GM12872 (cell line): ENCODE measurements around the gene MRPL1.

Experiments used
- TF ChIP-seq, protein P1 (sequence below): IDR thresholded peaks from 3 replicates; pipeline ENCODE4 v1.5.1; 2011; ENCODE audit warnings: low read depth, mild to moderate bottlenecking, low read length, moderate library complexity; ENCODE audit not compliant: insufficient read depth

Gene MRPL1

GRCh38 chr4:77862478-77863216 is at the start of gene MRPL1:
Gene MRPL1, plus strand, starts transcription at chr4:77862830. Its CDS starts 19 bp downstream, at chr4:77862849.
- TF ChIP-seq, protein P1, sequence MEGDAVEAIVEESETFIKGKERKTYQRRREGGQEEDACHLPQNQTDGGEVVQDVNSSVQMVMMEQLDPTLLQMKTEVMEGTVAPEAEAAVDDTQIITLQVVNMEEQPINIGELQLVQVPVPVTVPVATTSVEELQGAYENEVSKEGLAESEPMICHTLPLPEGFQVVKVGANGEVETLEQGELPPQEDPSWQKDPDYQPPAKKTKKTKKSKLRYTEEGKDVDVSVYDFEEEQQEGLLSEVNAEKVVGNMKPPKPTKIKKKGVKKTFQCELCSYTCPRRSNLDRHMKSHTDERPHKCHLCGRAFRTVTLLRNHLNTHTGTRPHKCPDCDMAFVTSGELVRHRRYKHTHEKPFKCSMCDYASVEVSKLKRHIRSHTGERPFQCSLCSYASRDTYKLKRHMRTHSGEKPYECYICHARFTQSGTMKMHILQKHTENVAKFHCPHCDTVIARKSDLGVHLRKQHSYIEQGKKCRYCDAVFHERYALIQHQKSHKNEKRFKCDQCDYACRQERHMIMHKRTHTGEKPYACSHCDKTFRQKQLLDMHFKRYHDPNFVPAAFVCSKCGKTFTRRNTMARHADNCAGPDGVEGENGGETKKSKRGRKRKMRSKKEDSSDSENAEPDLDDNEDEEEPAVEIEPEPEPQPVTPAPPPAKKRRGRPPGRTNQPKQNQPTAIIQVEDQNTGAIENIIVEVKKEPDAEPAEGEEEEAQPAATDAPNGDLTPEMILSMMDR, result no peak

DNA sequence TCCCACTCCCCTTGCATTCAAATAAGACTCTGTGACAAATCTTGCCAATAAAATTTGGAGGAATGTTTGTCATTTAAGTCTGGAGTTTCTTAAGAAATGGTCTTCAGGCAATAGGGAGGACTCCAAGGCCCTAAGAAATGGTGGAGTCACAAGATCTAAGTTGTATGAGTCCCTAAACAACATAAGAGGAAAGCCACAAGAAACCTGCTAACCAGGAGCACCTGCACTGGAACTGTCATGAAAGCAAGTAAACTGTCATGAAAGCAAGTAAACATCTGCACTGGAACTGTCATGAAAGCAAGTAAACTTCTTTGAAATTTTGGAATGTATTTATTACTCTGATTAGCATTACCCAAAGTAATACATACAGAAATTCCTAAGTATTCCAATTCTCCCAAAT is 47.0 kb upstream of the MRPL1 start:
- TF ChIP-seq, protein P1, result no peak

- TF ChIP-seq, protein P1, result no peak
Observed at GRCh38 chr4:77816546-77816945, 46.1 kb upstream of the MRPL1 start.

DNA sequence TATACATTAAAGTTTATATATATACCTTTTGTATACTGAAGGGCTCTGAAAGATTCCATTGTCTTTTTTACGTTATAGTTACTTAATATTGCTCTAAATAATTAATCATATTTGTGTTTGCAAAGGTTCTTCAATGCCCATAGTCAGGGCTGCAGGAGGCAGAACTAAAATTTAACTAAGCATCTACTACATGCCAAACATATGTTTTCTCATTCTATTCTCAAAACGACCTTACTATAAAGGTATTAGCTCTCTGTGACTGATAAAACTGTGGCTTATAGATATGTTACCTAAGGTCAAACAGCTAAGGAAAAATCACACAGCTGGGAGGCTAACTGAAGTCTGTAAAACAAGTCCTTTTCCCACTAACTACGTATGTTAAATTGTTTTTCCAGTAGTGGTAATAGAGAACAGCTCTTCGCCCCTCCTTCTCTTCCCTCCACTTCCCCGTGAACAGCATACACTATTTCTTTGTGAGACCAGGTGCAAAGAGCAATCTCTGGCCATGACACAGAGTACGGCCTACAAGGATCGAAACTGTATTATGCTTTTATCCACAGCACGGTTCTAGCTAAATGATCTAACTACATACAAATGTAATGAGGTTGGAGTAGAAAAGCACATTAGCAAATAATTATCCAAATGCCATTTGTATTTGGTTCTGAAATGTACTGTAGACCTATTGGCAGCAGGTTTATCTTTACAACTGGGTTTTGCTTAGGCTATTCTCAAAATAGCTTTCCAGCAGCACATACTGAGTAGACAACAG is 45.1 kb upstream of the MRPL1 start:
- TF ChIP-seq, protein P1, result no peak

DNA sequence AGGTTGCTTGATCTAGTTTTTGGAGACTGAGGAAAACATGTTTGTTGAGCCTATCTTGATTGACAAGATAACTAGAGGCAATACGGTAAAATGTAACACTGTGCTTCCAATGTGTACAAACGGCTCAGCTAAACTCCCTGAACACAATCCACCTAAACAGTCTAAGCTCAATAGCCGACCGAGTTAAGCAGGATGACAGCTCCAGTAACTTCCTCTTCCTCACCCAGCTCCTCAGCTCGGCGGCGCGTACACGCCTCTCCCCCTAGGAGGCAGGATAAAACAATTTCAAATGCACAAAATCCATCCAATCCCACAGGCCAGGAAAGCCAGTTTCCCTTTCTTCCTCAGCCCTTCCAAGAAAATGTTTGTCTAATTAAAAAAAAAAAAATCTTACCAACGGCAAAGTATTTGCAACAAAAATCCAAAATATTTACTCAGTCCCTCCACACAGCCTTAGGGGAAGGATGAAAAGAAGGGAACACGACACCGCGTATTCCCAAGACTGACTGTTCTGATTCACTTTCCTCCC is 44.5 kb upstream of the MRPL1 start:
- TF ChIP-seq, protein P1, result peak; percentile 46

DNA sequence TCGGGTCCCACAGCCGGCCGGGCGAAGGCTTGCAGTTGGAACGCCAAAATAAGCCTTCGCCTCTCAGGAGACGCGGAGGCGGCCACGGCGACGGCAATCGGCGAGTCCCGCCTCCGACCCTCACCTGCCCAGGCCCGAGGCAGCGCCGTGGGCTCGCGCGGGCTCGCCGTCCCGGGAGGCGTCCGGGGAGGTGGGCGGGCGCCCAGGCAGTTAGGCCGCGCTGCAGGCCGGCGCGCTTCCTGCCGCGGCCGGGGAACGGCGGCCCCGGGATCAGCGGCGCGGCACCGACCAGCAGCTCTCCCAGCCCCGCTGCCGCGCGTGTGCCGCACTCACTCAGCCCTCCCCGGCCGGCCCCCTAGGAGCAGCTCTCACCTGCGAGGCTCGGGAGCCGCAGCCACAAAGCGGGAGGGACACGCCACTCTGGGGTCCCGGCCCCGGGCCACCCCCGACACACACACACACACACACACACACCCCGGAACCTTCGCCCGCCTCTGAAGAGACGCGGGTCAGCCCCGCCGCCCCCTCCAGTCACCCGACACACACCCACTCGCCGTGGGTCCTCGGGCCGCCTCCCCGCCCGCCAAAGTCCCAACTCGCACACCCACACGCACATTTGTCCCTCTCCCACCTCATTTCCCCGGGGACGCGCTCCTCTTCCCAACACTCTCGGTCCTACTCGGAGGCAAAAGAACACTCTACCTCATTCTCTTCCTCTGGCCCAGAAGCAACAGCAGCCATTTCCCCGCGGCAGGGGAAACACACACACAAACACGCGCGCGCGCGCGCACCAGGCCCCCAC is 43.8 kb upstream of the MRPL1 start, which contains the start of gene CNOT6L:
TSS of gene CNOT6L (minus strand) at position 767 of the 802 bp plus-strand sequence. CDS start at position 707, 60 bp downstream.
- TF ChIP-seq, protein P1, result no peak
